OCI-LY3 (cell line): ENCODE measurements around the gene MAP2K3.

ENCODE experiments used
- EZH2phosphoT487 ChIP-seq: fragments of 200-600 bp; shearing (Covaris generic); IDR thresholded peaks from 2 replicates; pipeline ENCODE4 v1.6.1; 2018; ENCODE audit warnings: antibody characterized with exemption, mixed run types, low read depth
- TF ChIP-seq, protein P1 (sequence below): fragments of 200-600, 300-600 bp; sonication (generic); IDR thresholded peaks from 2 replicates; pipeline ENCODE4 v1.5.1; 2014; ENCODE audit warnings: antibody characterized with exemption, low read length, low read depth

DNA sequence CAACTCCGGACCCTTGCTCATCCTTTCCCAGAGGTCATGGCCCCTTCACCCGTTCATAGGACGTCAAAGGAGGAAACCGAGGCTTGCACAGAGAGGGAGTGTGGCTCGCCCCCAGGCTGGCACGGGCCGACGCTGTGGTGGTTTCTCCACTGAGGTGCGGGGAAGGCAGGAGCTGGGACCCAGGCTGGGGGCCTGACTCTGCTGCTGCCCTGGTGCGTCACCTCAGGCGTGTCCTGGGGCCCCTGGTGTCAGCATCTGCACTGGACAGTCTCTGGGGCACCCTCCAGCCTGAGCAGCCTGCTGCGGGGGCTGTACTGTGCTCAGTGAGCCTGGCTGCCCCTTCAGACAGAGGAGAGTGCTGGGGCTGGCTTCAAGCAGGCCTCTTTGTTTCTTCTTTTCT, 7.4 kb downstream of the MAP2K3 start:
- TF ChIP-seq, protein P1, sequence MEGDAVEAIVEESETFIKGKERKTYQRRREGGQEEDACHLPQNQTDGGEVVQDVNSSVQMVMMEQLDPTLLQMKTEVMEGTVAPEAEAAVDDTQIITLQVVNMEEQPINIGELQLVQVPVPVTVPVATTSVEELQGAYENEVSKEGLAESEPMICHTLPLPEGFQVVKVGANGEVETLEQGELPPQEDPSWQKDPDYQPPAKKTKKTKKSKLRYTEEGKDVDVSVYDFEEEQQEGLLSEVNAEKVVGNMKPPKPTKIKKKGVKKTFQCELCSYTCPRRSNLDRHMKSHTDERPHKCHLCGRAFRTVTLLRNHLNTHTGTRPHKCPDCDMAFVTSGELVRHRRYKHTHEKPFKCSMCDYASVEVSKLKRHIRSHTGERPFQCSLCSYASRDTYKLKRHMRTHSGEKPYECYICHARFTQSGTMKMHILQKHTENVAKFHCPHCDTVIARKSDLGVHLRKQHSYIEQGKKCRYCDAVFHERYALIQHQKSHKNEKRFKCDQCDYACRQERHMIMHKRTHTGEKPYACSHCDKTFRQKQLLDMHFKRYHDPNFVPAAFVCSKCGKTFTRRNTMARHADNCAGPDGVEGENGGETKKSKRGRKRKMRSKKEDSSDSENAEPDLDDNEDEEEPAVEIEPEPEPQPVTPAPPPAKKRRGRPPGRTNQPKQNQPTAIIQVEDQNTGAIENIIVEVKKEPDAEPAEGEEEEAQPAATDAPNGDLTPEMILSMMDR: no peak
- TF ChIP-seq EZH2phosphoT487: no peak
